B cell (primary cell): ENCODE measurements around the gene ASPG. TPM values are rescaled to one million over a fixed set of nuclear protein-coding genes. Genes with fewer than 3 reads are reported as not detected.

Experiments used
- ATAC-seq: fragments of 200-7000 bp; cut with Tn5 transposase; one replicate; pipeline ENCODE4 v1.10.0; 2021; ENCODE audit warnings: low read depth, mild to moderate bottlenecking, moderate number of reproducible peaks, moderate library complexity
- CTCF ChIA-PET: fragments of 350-600 bp; sonication (Branson Sonifier 250); formaldehyde crosslinking; loops from one replicate; lab custom pipeline; 2021; ENCODE audit warnings: antibody characterized with exemption, inconsistent platforms; lab: Charles Lee
- POLR2A ChIA-PET: fragments of 350-600 bp; sonication (Branson Sonifier 250); formaldehyde crosslinking; loops from one replicate; lab custom pipeline; 2021; ENCODE audit warnings: antibody characterized with exemption; lab: Charles Lee
- DNase-seq: peaks from one replicate; pipeline ENCODE4 v3.0.0; 2013
- H2AFZ ChIP-seq: 2 replicates; pipeline ENCODE4 v1.6.1; 2012; ENCODE audit warnings: mild to moderate bottlenecking, low read depth, low read length; ENCODE audit not compliant: insufficient read depth, poor library complexity, severe bottlenecking
- H3K27ac ChIP-seq, 2 donors: 1 replicate in 1 of 2; 2 replicates in 1 of 2; pipeline ENCODE4 v1.5.1; 2012 to 2013; ENCODE audit warnings: low read length in 2 of 2, mild to moderate bottlenecking in 2 of 2, moderate library complexity in 1 of 2
- H3K27me3 ChIP-seq, 4 experiments: fragments of 200-600 bp in 1 of 4; sonication (generic) in 1 of 4; replicated peaks in 1 of 4; 1 replicate in 2 of 4; 2 replicates in 2 of 4; pipeline versions ENCODE4 v1.6.1 to v1.7.0; 2013 to 2016; ENCODE audit warnings: low read length in 3 of 4, mild to moderate bottlenecking in 2 of 4, mixed read lengths in 1 of 4, moderate library complexity in 1 of 4; ENCODE audit not compliant: insufficient read depth in 4 of 4, control insufficient read depth in 3 of 4; ENCODE audit errors: control extremely low read depth in 1 of 4
- H3K36me3 ChIP-seq, 2 experiments: replicated peaks in 1 of 2; 1 replicate in 1 of 2; 2 replicates in 1 of 2; pipeline versions ENCODE4 v1.6.1 to v1.7.1; 2013; ENCODE audit warnings: low read length in 1 of 2; ENCODE audit not compliant: insufficient read depth in 2 of 2, control insufficient read depth in 1 of 2; ENCODE audit errors: control extremely low read depth in 1 of 2, extremely low read depth in 1 of 2
- H3K4me1 ChIP-seq, 2 donors: fragments of 200-600 bp in 1 of 2; sonication (generic) in 1 of 2; 1 replicate in 1 of 2; 2 replicates in 1 of 2; pipeline versions ENCODE4 v1.5.1 to v1.6.1; 2013 to 2017; ENCODE audit warnings: low read length in 2 of 2; ENCODE audit not compliant: control insufficient read depth in 2 of 2, insufficient read depth in 2 of 2
- H3K4me2 ChIP-seq: replicated peaks from 2 replicates; pipeline ENCODE3; 2012; ENCODE audit warnings: mild to moderate bottlenecking, low read depth, low read length; ENCODE audit not compliant: poor library complexity, severe bottlenecking
- H3K4me3 ChIP-seq, 5 experiments: fragments of 200-600 bp in 1 of 5; sonication (generic) in 1 of 5; 1 replicate in 3 of 5; 2 replicates in 2 of 5; pipeline versions ENCODE4 v1.5.1 to v1.7.0; 2011 to 2016; ENCODE audit warnings: low read length in 4 of 5, mild to moderate bottlenecking in 4 of 5, low read depth in 2 of 5, control low read depth in 1 of 5, moderate library complexity in 1 of 5; ENCODE audit not compliant: insufficient read depth in 1 of 5; ENCODE audit errors: control extremely low read depth in 1 of 5, extremely low read depth in 1 of 5
- H3K79me2 ChIP-seq: fragments of 200-600 bp; sonication (generic); one replicate; pipeline ENCODE4 v1.6.0; 2016; ENCODE audit warnings: low read length; ENCODE audit not compliant: control insufficient read depth, insufficient read depth
- H3K9ac ChIP-seq: fragments of 200-600 bp; sonication (generic); 2 replicates; pipeline ENCODE4 v1.6.1; 2017; ENCODE audit warnings: mild to moderate bottlenecking, low read length, moderate library complexity
- H3K9me3 ChIP-seq, 3 donors: one replicate each; pipeline versions ENCODE4 v1.6.1 to v1.7.1; 2013; ENCODE audit warnings: low read length in 2 of 3; ENCODE audit not compliant: control insufficient read depth in 2 of 3, insufficient read depth in 1 of 3; ENCODE audit errors: control extremely low read depth in 1 of 3
- H4K20me1 ChIP-seq: 2 replicates; pipeline ENCODE4 v1.6.0; 2012; ENCODE audit warnings: mild to moderate bottlenecking, low read length; ENCODE audit not compliant: insufficient read depth, control insufficient read depth, poor library complexity, severe bottlenecking
- H3K27ac Mint-ChIP-seq: one replicate; pipeline ENCODE4 v1.8.0; 2021; ENCODE audit warnings: mixed read lengths
- H3K27me3 Mint-ChIP-seq: one replicate; pipeline ENCODE4 v1.8.0; 2021; ENCODE audit warnings: mixed read lengths
- H3K4me1 Mint-ChIP-seq: one replicate; pipeline ENCODE4 v1.8.0; 2021; ENCODE audit warnings: mixed read lengths
- H3K4me3 Mint-ChIP-seq: one replicate; pipeline ENCODE4 v1.8.0; 2021; ENCODE audit warnings: mixed read lengths
- H3K9me3 Mint-ChIP-seq: one replicate; pipeline ENCODE4 v1.8.0; 2022; ENCODE audit warnings: mixed read lengths; ENCODE audit not compliant: insufficient read depth
- CTCF ChIP-seq: fragments of 200-600 bp; IDR thresholded peaks from one replicate; pipeline ENCODE4 v1.8.0; 2022; ENCODE audit warnings: antibody characterized with exemption, mild to moderate bottlenecking
- EZH2 ChIP-seq: IDR thresholded peaks from 2 replicates; pipeline ENCODE4 v1.6.1; 2012; ENCODE audit warnings: borderline replicate concordance, low read depth, mild to moderate bottlenecking, moderate library complexity, low read length; ENCODE audit not compliant: insufficient read depth, poor library complexity, severe bottlenecking
- WGBS: methylation state at CpG from one replicate; pipeline ENCODE4 v1.1.5; 2013; ENCODE audit warnings: missing lambda C conversion rate; ENCODE audit not compliant: insufficient coverage; 5-methylcytosine and 5-hydroxymethylcytosine counted together
- intact Hi-C: fragments of 100-400 bp; cut with micrococcal nuclease; formaldehyde crosslinking; loops from one replicate; pipeline ENCODE4 v1.10.0; 2022
- polyA plus RNA-seq: library from polyadenylated mRNA; depleted of rRNA; stranded (reverse); fragments of >200 nt; gene quantifications from 2 replicates; pipeline ENCODE4 v1.2.3, GENCODE V29; 2012
- total RNA-seq, 2 donors: library from RNA; stranded (reverse); fragments of 120-200 nt in 1 of 2; gene quantifications; 1 replicate in 1 of 2; 2 replicates in 1 of 2; pipeline versions ENCODE4 v1.2.3 to v1.2.4, GENCODE V29; 2013 to 2022

ASPG gene
- total and polyA plus RNA-seq, 2 donors (not counting 1 experiment from before 2014, with no cell fraction given): not detected

GRCh38 chr14:104135904-104136471, 50.5 kb downstream of the ASPG start:
- peaks cover 9% of the 10 kb centered on the region for H3K4me1 Mint-ChIP-seq
- no peak for TF ChIP-seq EZH2
- TF ChIP-seq CTCF: no peak
- WGBS: 3% methylated on average over 75 of the region's 78 CpGs
- H3K9me3 Mint-ChIP-seq: no peaks in the 10 kb centered on the region
- H3K36me3 ChIP-seq: no peaks in the 10 kb centered on the region
- no peak overlapping the region for H3K27ac Mint-ChIP-seq
- CTCF ChIA-PET: no interaction called here
- H3K4me3 ChIP-seq: no peak overlapping the region
- peaks cover 26 to 34% of the 10 kb centered on the region in 2 donors for H3K4me1 ChIP-seq
- intact Hi-C loops: no loop called here
- no peaks in the 10 kb centered on the region for H4K20me1 ChIP-seq
- peaks cover 35% of the 10 kb centered on the region for H3K27me3 Mint-ChIP-seq
- H3K4me2 ChIP-seq: peak overlapping the region; percentile 79
- H3K9me3 ChIP-seq: peaks cover 0 to 25% (median 0%) of the 10 kb centered on the region in 3 donors
- H3K4me3 Mint-ChIP-seq: peak overlapping the region; percentile 32
- H3K9ac ChIP-seq: no peak overlapping the region
- ATAC-seq (no peak), DNase-seq (no peak)
- POLR2A ChIA-PET: no interaction called here
- no peak overlapping the region for H3K27ac ChIP-seq
- no peak overlapping the region for H2AFZ ChIP-seq
- H3K27me3 ChIP-seq: peaks cover 0 to 75% (median 22%) of the 10 kb centered on the region in 4 experiments
- no peaks in the 10 kb centered on the region for H3K79me2 ChIP-seq

GRCh38 chr14:104136472-104137296, 51.2 kb downstream of the ASPG start:
- peaks cover 0 to 18% (median 0%) of the 10 kb centered on the region in 3 donors for H3K9me3 ChIP-seq
- CTCF ChIA-PET: interaction anchor here (1.1 to 1.6 kb wide), 2 partner anchors 428 to 504 kb away, joined by 4 to 12 read pairs; no protein-coding TSS in a partner anchor
- no peak for ATAC-seq
- POLR2A ChIA-PET: no interaction called here
- H3K36me3 ChIP-seq: no peaks in the 10 kb centered on the region
- H3K79me2 ChIP-seq: no peaks in the 10 kb centered on the region
- H2AFZ ChIP-seq: peak overlapping the region; percentile 40
- H3K4me3 ChIP-seq: peak overlapping the region in 2 of 5 experiments; percentile 1 to 15
- no peak for TF ChIP-seq CTCF
- H3K4me2 ChIP-seq: peak overlapping the region; percentile 79
- H3K9ac ChIP-seq: peak overlapping the region; percentile 29
- H3K9me3 Mint-ChIP-seq: no peaks in the 10 kb centered on the region
- H3K27ac ChIP-seq: no peak overlapping the region
- peaks cover 29% of the 10 kb centered on the region for H3K27me3 Mint-ChIP-seq
- intact Hi-C loops: no loop called here
- peak; percentile 33 for DNase-seq
- H3K4me1 Mint-ChIP-seq: peaks cover 9% of the 10 kb centered on the region
- H3K27me3 ChIP-seq: peaks cover 0 to 68% (median 22%) of the 10 kb centered on the region in 4 experiments
- no peaks in the 10 kb centered on the region for H4K20me1 ChIP-seq
- H3K4me1 ChIP-seq: peaks cover 26 to 34% of the 10 kb centered on the region in 2 donors
- 6% methylated on average over 77 of the region's 77 CpGs for WGBS
- no peak overlapping the region for H3K27ac Mint-ChIP-seq
- H3K4me3 Mint-ChIP-seq: peak overlapping the region; percentile 70
